Muscle of leg (tissue), 11 donors: Measurements from ENCODE around the gene CRISPLD2. TPM values are rescaled to one million over a fixed set of nuclear protein-coding genes. Genes with fewer than 3 reads are reported as not detected.
A peak's percentile ranks its signal among the peaks of the same experiment; 100 is the strongest.

Source experiments
- DNase-seq: peaks from one replicate; pipeline ENCODE4 v3.0.0; 2013
- H3K27ac ChIP-seq: one replicate; pipeline ENCODE4 v1.5.1; 2013; ENCODE audit warnings: mild to moderate bottlenecking, low read length, control low read depth
- H3K27me3 ChIP-seq: one replicate; pipeline ENCODE4 v1.6.1; 2013; ENCODE audit warnings: low read length; ENCODE audit not compliant: control insufficient read depth, insufficient read depth
- H3K36me3 ChIP-seq: one replicate; pipeline ENCODE4 v1.6.1; 2013; ENCODE audit warnings: low read length; ENCODE audit not compliant: control insufficient read depth, insufficient read depth
- H3K4me1 ChIP-seq: one replicate; pipeline ENCODE4 v1.6.1; 2013; ENCODE audit warnings: low read length; ENCODE audit not compliant: control insufficient read depth, insufficient read depth
- H3K4me3 ChIP-seq: one replicate; pipeline ENCODE4 v1.5.1; 2013; ENCODE audit warnings: low read length, control low read depth
- H3K9me3 ChIP-seq: replicated peaks from 2 replicates; pipeline ENCODE4 v1.6.1; 2013; ENCODE audit warnings: low read depth, low read length; ENCODE audit not compliant: control insufficient read depth
- WGBS: methylation state at CpG from one replicate; pipeline ENCODE4 v1.1.5; 2013; ENCODE audit warnings: missing lambda C conversion rate; ENCODE audit not compliant: insufficient coverage; 5-methylcytosine and 5-hydroxymethylcytosine counted together
- polyA plus RNA-seq, 8 donors: library from polyadenylated mRNA; unstranded; fragments of 120-200 nt; gene quantifications; one replicate each; pipeline versions ENCODE4 v1.2.1 to v1.2.3, GENCODE V29; 2013; ENCODE audit warnings: inconsistent platforms in 1 of 8, low replicate concordance in 1 of 8; ENCODE audit not compliant: insufficient read length in 8 of 8, insufficient read depth in 1 of 8
- total RNA-seq: library from RNA; stranded (reverse); fragments of 120-200 nt; gene quantifications from one replicate; pipeline ENCODE4 v1.2.4, GENCODE V29; 2013

Gene CRISPLD2
- total and polyA plus RNA-seq, 9 donors = 5.2 to 10.4 (median 6.4) TPM

DNA sequence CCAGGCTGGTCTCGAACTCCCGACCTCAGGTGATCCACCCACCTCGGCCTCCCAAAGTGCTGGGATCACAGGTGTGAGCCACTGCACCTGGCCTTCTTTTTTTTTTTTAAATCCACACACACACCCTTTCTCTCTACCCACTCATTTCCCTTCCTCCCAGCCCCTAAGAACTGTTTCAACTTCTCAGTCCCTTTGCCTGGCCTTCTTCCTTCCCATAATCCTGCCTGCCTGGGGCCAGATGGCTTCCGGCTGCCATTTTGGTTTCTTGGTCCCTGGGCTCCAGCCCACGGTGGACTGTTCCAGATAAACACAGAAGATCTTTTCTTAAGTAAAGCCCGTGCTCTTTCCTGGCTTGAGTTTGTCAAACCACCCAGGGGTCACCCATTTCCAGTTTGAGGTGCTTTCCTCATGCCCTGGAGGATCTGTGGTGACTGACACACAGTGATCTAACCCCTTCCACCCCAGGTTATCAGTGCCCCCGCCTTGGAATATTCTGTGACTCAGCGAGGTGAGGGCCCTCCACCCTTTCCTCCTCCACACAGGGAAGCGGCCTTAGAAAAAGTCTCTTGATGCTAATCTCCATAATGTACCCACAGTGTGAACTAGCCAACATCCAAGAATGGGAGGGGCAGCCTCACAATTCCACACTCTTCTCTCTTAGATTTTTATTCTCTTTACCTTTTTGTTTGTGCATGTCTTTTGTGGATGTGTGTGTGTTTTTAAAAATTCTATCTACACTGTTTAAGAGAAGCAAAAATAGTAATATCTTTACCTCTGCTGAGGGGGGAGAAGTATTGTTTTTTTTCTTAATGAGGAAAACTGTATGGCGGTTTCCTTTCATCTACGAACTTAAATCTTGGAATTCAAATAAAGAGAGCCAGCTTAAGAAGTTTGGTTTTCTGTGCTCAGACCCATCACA, 60.0 kb downstream of the CRISPLD2 start:
- no peak for DNase-seq
- no peaks in the 10 kb centered on the region for H3K27me3 ChIP-seq
- no peak overlapping the region for H3K27ac ChIP-seq
- no peak overlapping the region for H3K4me3 ChIP-seq
- peaks cover 10% of the 10 kb centered on the region for H3K4me1 ChIP-seq
- H3K9me3 ChIP-seq = no peaks in the 10 kb centered on the region
- H3K36me3 ChIP-seq = no peaks in the 10 kb centered on the region
- 85% methylated on average over 7 of the region's 11 CpGs for WGBS

DNA sequence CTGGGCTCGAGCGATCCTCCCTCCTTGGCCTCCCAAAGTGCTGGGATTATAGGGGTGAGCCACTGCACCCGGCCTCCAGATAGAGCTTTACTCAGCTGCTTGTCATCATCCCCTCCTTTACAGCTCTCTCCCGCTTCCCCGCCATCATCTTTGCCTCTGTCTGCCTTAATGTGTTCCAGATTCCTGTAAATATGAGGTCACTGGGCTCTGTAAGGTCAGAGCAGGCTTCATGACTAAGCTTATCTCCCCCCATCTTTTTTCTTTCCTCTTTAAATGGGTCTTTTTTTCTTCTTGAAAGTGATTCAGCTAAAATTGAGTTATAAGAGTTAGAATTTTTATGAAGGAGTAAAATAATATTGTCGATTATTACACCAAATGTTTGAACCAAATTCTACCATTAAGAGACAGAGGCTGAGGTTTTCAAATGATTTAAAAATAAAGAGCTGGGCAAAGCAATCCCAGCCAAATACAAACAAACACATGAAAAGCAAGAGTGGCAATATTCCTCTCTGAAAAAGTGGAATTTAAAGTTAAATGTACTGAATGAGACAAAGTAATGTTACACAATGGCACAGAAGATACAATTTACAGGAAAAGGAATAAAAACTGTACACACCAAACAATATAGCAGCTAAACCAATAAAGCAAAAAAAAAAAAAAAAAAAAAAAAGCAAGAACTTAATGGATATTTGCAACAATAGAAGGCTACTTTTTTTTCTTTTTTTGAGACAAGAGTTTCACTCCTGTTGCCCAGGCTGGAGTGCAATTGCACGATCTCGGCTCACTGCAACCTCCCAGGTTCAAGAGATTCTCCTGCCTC, 62.1 kb downstream of the CRISPLD2 start:
- WGBS = no CpG with 5 or more reads among the region's 8 CpGs
- no peaks in the 10 kb centered on the region for H3K36me3 ChIP-seq

GRCh38 chr16:84883301-84883700, 63.5 kb downstream of the CRISPLD2 start:
- Histone ChIP-seq H3K4me3 (no peak overlapping the region), H3K9me3 (no peaks in the 10 kb centered on the region), H3K36me3 (no peaks in the 10 kb centered on the region), H3K27me3 (peaks cover under 1% of the 10 kb centered on the region), H3K27ac (no peak overlapping the region), H3K4me1 (peaks cover 15% of the 10 kb centered on the region)
- no peak for DNase-seq
- WGBS = 56% methylated on average over 6 of the region's 9 CpGs

More for the DNA sequence above, 62.1 kb downstream of the CRISPLD2 start:
- peaks cover 15% of the 10 kb centered on the region for H3K4me1 ChIP-seq
- H3K27ac ChIP-seq = no peak overlapping the region
- no peaks in the 10 kb centered on the region for H3K27me3 ChIP-seq
- H3K4me3 ChIP-seq = no peak overlapping the region
- DNase-seq = peak; percentile 56
- no peaks in the 10 kb centered on the region for H3K9me3 ChIP-seq

DNA sequence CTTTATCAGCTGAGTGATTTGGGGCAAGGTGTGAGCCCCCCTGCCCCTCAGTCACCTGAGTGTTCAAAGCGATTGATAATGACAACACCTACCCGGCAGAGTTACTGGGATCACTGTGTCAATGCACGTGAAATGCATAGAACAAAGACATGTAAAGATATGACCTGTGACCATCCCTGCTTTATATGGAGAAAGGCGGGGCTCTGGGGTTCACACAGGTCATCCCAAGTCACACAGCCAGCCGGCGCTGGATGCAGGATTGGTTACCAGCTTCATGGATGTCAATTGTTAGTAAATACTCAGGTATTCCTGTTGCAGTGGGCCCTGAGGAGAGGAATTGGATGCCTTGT, 64.4 kb downstream of the CRISPLD2 start:
- 74% methylated on average over 3 of the region's 6 CpGs for WGBS
- Histone ChIP-seq H3K4me3 (no peak overlapping the region), H3K36me3 (no peaks in the 10 kb centered on the region), H3K27ac (no peak overlapping the region), H3K4me1 (peaks cover 15% of the 10 kb centered on the region), H3K9me3 (no peaks in the 10 kb centered on the region), H3K27me3 (peaks cover 4% of the 10 kb centered on the region)
- no peak for DNase-seq

DNA sequence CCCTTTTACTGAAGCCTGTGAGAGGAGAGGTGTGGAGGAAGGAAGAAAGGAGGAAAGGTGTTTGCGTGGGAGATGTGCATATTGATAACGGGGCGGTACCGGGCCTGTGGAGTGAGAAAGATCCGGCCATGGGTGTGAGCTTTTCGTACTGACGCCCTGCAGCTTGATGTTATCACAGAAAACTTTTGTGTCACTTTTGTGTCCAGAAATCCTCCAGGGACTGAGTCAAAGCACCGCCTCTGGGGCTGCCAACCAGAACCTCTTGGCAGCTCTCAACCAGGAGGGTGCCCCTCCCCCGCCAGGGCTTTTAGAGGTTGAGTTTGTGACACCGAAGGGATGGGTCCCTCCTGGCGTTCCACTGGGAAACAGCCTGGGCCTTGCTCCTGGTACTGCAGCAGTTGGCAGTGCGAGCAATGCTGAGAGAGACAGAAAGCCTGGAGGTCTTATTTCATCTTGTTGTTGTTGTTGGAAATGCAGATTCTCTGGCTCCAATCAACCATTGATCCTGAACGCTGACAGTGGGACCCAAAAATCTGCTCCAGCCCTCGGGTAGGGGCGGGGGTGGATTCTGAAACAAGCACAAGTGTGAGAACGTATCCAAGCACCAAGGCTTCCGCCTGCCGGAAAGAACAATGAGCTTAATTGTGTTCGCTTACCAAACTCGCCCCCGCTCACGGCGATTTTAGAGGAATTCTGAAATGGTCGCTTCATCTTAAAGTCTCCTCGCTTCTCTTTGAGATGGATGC, 65.0 kb downstream of the CRISPLD2 start:
- Histone ChIP-seq H3K4me1 (peaks cover 15% of the 10 kb centered on the region), H3K27me3 (peaks cover 4% of the 10 kb centered on the region), H3K9me3 (no peaks in the 10 kb centered on the region), H3K27ac (no peak overlapping the region), H3K4me3 (no peak overlapping the region), H3K36me3 (no peaks in the 10 kb centered on the region)
- peak; percentile 40 for DNase-seq
- 53% methylated on average over 24 of the region's 25 CpGs for WGBS

GRCh38 chr16:84885342-84885910, 65.6 kb downstream of the CRISPLD2 start:
- WGBS = 40% methylated on average over 4 of the region's 9 CpGs
- Histone ChIP-seq H3K9me3 (no peaks in the 10 kb centered on the region), H3K4me3 (no peak overlapping the region), H3K27me3 (peaks cover 4% of the 10 kb centered on the region), H3K27ac (no peak overlapping the region), H3K36me3 (no peaks in the 10 kb centered on the region), H3K4me1 (peaks cover 15% of the 10 kb centered on the region)
- no peak for DNase-seq

GRCh38 chr16:84886497-84887090, 66.8 kb downstream of the CRISPLD2 start:
- no peaks in the 10 kb centered on the region for H3K9me3 ChIP-seq
- no peaks in the 10 kb centered on the region for H3K36me3 ChIP-seq
- H3K4me3 ChIP-seq = no peak overlapping the region
- H3K27me3 ChIP-seq = peaks cover 8% of the 10 kb centered on the region
- peaks cover 21% of the 10 kb centered on the region for H3K4me1 ChIP-seq
- H3K27ac ChIP-seq = no peak overlapping the region
- 78% methylated on average over 8 of the region's 11 CpGs for WGBS
- no peak for DNase-seq

DNA sequence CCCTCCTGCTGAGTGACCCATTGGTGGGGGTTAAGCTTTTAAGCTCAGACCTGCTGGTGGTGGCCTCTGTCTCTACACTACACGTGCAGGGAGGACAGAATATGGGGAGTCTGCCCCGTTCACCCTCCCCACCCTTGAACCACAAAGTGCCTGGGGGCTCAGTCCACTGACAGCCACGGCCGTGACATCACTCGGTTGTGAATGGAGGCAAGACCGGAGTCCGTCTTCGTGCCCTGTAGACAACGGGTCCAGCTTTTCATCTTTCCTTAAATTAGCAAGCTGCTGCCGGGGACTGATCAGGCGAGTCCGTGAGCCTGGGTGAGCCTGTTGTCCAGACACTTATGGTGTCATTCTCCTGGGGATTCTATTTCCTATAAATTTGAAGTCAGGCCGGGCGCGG, 67.4 kb downstream of the CRISPLD2 start:
- Histone ChIP-seq H3K4me3 (no peak overlapping the region), H3K9me3 (no peaks in the 10 kb centered on the region), H3K27me3 (peaks cover 11% of the 10 kb centered on the region), H3K27ac (no peak overlapping the region), H3K36me3 (no peaks in the 10 kb centered on the region), H3K4me1 (peaks cover 27% of the 10 kb centered on the region)
- 96% methylated on average over 14 of the region's 15 CpGs for WGBS
- no peak for DNase-seq

GRCh38 chr16:84888450-84888849, 68.7 kb downstream of the CRISPLD2 start:
- Histone ChIP-seq H3K27ac (no peak overlapping the region), H3K36me3 (no peaks in the 10 kb centered on the region), H3K27me3 (peaks cover 14% of the 10 kb centered on the region), H3K4me3 (no peak overlapping the region), H3K9me3 (no peaks in the 10 kb centered on the region), H3K4me1 (peaks cover 25% of the 10 kb centered on the region)
- no peak for DNase-seq
- WGBS = 89% methylated on average over 5 of the region's 7 CpGs
